Fibroblast of skin of scalp (primary cell): ENCODE results near the gene POLR2I.
"Not testable (repeated sequence)": the region's sequence is repeated elsewhere in the genome, so short reads cannot be mapped to it uniquely, and the experiment has no call there.

ENCODE experiments used
- DNase-seq: peaks from one replicate; pipeline ENCODE4 v3.0.0-alpha.2; 2013

POLR2I gene

GRCh38 chr19:36099166-36099785 lies 15.4 kb downstream of the POLR2I start:
- DNase-seq, result no peak

- DNase-seq, result no peak
These were observed 17.6 kb downstream of the POLR2I start for GRCh38 chr19:36097036-36097435.

GRCh38 chr19:36093687-36094086 lies 21.0 kb downstream of the POLR2I start:
- DNase-seq, result no peak

- no peak for DNase-seq
These were observed 21.5 kb downstream of the POLR2I start for GRCh38 chr19:36093146-36093662.

- DNase-seq, result no peak
These were observed 22.1 kb downstream of the POLR2I start for GRCh38 chr19:36092566-36092965.

- DNase-seq, result no peak
These were observed 23.6 kb downstream of the POLR2I start for GRCh38 chr19:36090910-36091695.

GRCh38 chr19:36089847-36090246 lies 24.8 kb downstream of the POLR2I start:
- no peak for DNase-seq

GRCh38 chr19:36086326-36086725 lies 28.3 kb downstream of the POLR2I start:
- no peak for DNase-seq

- DNase-seq, result no peak
These were observed 30.3 kb downstream of the POLR2I start for GRCh38 chr19:36084231-36085009.

- DNase-seq, result no peak
These were observed 31.8 kb downstream of the POLR2I start for GRCh38 chr19:36082916-36083315.

GRCh38 chr19:36081894-36082293 lies 32.8 kb downstream of the POLR2I start:
- peak; percentile 0 for DNase-seq

- DNase-seq, result no peak
These were observed 33.3 kb downstream of the POLR2I start for GRCh38 chr19:36081385-36081784.

- no peak for DNase-seq
These were observed 35.2 kb downstream of the POLR2I start for GRCh38 chr19:36079389-36079945.

GRCh38 chr19:36073121-36073876 lies 41.4 kb downstream of the POLR2I start:
- no peak for DNase-seq

- DNase-seq, result no peak
These were observed 42.6 kb downstream of the POLR2I start for GRCh38 chr19:36072081-36072480.

- DNase-seq, result not testable (repeated sequence)
These were observed 45.7 kb downstream of the POLR2I start for GRCh38 chr19:36068810-36069499.

- DNase-seq, result no peak
These were observed 47.0 kb downstream of the POLR2I start for GRCh38 chr19:36067681-36068080.

GRCh38 chr19:36064826-36065225 lies 49.8 kb downstream of the POLR2I start:
- DNase-seq, result no peak
